ENCODE data around the gene FAM43A.

- TF ChIP-seq CTCF (IDR thresholded peaks at IDR 0.05) (no peak), EP300 (IDR thresholded peaks at IDR 0.05) (no peak)
Observed at GRCh38 chr3:194686414-194686815, 732 bp downstream of the FAM43A start.
